HuH-7 (cell line): ENCODE measurements around the gene HDAC7.
A peak's percentile ranks its signal among the peaks of the same experiment; 100 is the strongest.

ENCODE experiments used
- DNase-seq: peaks from one replicate; pipeline ENCODE4 v3.0.0; 2011; ENCODE audit warnings: low spot score

Gene HDAC7

GRCh38 chr12:47819896-47820630 is at the start of gene HDAC7:
Gene HDAC7, minus strand, starts transcription at chr12:47819903. Its CDS starts 118 bp downstream, at chr12:47819785.
- peak; percentile 96 for DNase-seq

GRCh38 chr12:47868552-47869031 is 48.9 kb upstream of the HDAC7 start:
- no peak for DNase-seq

GRCh38 chr12:47868041-47868440 is 48.3 kb upstream of the HDAC7 start:
- DNase-seq: no peak

GRCh38 chr12:47867495-47867941 is 47.8 kb upstream of the HDAC7 start:
- DNase-seq: no peak

- no peak for DNase-seq
Observed at GRCh38 chr12:47864646-47865235, 45.0 kb upstream of the HDAC7 start.

- no peak for DNase-seq
Observed at GRCh38 chr12:47863985-47864384, 44.3 kb upstream of the HDAC7 start.

GRCh38 chr12:47863467-47863866 is 43.8 kb upstream of the HDAC7 start:
- DNase-seq: no peak

- DNase-seq: no peak
Observed at GRCh38 chr12:47862881-47863280, 43.2 kb upstream of the HDAC7 start.

- no peak for DNase-seq
Observed at GRCh38 chr12:47862167-47862750, 42.6 kb upstream of the HDAC7 start.

- DNase-seq: no peak
Observed at GRCh38 chr12:47860873-47861272, 41.2 kb upstream of the HDAC7 start.

GRCh38 chr12:47860279-47860841 is 40.7 kb upstream of the HDAC7 start:
- no peak for DNase-seq

GRCh38 chr12:47858511-47859266 is 39.0 kb upstream of the HDAC7 start:
- no peak for DNase-seq

- DNase-seq: no peak
Observed at GRCh38 chr12:47856721-47857575, 37.2 kb upstream of the HDAC7 start.

- no peak for DNase-seq
Observed at GRCh38 chr12:47856094-47856493, 36.4 kb upstream of the HDAC7 start.

- DNase-seq: no peak
Observed at GRCh38 chr12:47855502-47855901, 35.8 kb upstream of the HDAC7 start.

GRCh38 chr12:47854531-47854930 is 34.8 kb upstream of the HDAC7 start:
- DNase-seq: no peak

- DNase-seq: peak; percentile 59
Observed at GRCh38 chr12:47852096-47852571, 32.4 kb upstream of the HDAC7 start.

GRCh38 chr12:47851303-47851952 is 31.7 kb upstream of the HDAC7 start:
- DNase-seq: no peak

GRCh38 chr12:47850153-47851084 is 30.7 kb upstream of the HDAC7 start:
- peak; percentile 69 for DNase-seq
